CD4-positive, alpha-beta T cell treated with Interleukin-21 for 1 hour (primary cell): Measurements from ENCODE around the gene ERLEC1.
"Not testable (repeated sequence)": the region's sequence is repeated elsewhere in the genome, so short reads cannot be mapped to it uniquely, and the experiment has no call there.

Experiments
- DNase-seq: peaks from one replicate; pipeline ENCODE4 v3.0.0-alpha.2; 2020

Gene ERLEC1

GRCh38 chr2:53786705-53787613, at the start of gene ERLEC1, which contains the start of gene ASB3:
Gene ERLEC1 (plus strand): TSS chr2:53787044. CDS start chr2:53787211, 167 bp downstream.
Gene ASB3 (minus strand): TSS chr2:53786953. CDS start chr2:53765572, 21,381 bp downstream.
- peak; percentile 90 for DNase-seq

- no peak for DNase-seq
Measured at GRCh38 chr2:53737091-53737490, 49.8 kb upstream of the ERLEC1 start.

GRCh38 chr2:53739032-53739431, 47.8 kb upstream of the ERLEC1 start:
- no peak for DNase-seq

GRCh38 chr2:53740170-53740569, 46.7 kb upstream of the ERLEC1 start:
- no peak for DNase-seq

- DNase-seq = no peak
Measured at GRCh38 chr2:53744395-53745065, 42.3 kb upstream of the ERLEC1 start.

GRCh38 chr2:53750041-53750768, 36.6 kb upstream of the ERLEC1 start:
- DNase-seq = no peak

GRCh38 chr2:53751728-53752127, 35.1 kb upstream of the ERLEC1 start:
- no peak for DNase-seq

GRCh38 chr2:53752385-53752784, 34.5 kb upstream of the ERLEC1 start:
- no peak for DNase-seq

GRCh38 chr2:53753041-53753440, 33.8 kb upstream of the ERLEC1 start:
- DNase-seq = no peak

- no peak for DNase-seq
Measured at GRCh38 chr2:53755121-53755520, 31.7 kb upstream of the ERLEC1 start.

GRCh38 chr2:53756644-53757043, 30.2 kb upstream of the ERLEC1 start:
- DNase-seq = no peak

GRCh38 chr2:53757206-53757605, 29.6 kb upstream of the ERLEC1 start:
- DNase-seq = not testable (repeated sequence)

- DNase-seq = no peak
Measured at GRCh38 chr2:53765767-53766166, 21.1 kb upstream of the ERLEC1 start.

GRCh38 chr2:53767405-53768241, 19.2 kb upstream of the ERLEC1 start, which contains the start of gene CHAC2:
Gene CHAC2 (plus strand): TSS chr2:53767804. CDS start chr2:53767887, 83 bp downstream.
- peak; percentile 86 for DNase-seq

GRCh38 chr2:53768242-53768542, 18.7 kb upstream of the ERLEC1 start:
- no peak for DNase-seq

- no peak for DNase-seq
Measured at GRCh38 chr2:53769318-53769945, 17.4 kb upstream of the ERLEC1 start.

GRCh38 chr2:53770264-53770663, 16.6 kb upstream of the ERLEC1 start:
- DNase-seq = no peak

GRCh38 chr2:53777134-53777533, 9.7 kb upstream of the ERLEC1 start:
- DNase-seq = no peak

GRCh38 chr2:53778536-53779162, 8.2 kb upstream of the ERLEC1 start:
- no peak for DNase-seq

GRCh38 chr2:53780056-53780455, 6.8 kb upstream of the ERLEC1 start:
- no peak for DNase-seq

- DNase-seq = no peak
Measured at GRCh38 chr2:53782676-53783075, 4.2 kb upstream of the ERLEC1 start.
